GM19455 (cell line): ENCODE data around the gene CHRNA5.
"Not testable (repeated sequence)": the region's sequence is repeated elsewhere in the genome, so short reads cannot be mapped to it uniquely, and the experiment has no call there.

Experiments used
- ATAC-seq: cut with Tn5 transposase; IDR thresholded peaks from one replicate; pipeline ENCODE4 v1.9.1; 2021; ENCODE audit not compliant: unreplicated experiment

CHRNA5 gene

GRCh38 chr15:78565951-78566774, 843 bp downstream of the CHRNA5 start:
- ATAC-seq = peak; percentile 15

DNA sequence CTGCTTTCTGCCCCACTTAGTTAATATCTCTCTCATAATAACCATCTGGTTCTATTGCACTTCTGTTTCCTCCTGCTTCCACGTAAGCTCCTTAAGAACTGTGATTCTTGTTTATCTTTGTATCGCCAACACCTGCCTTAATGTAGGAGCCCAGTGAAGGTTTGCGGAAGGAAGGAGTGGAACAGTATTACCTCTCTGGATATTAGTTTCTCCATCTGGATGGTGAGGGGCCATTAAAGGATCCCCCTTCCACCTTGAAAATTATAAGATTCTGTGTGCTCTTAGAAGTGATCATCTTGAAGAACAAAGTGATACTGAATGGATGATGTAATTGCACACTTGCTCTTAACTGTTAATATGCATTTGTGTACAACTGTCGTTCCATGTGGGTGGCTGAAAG, 2.2 kb downstream of the CHRNA5 start:
- no peak for ATAC-seq

GRCh38 chr15:78570710-78571109, 5.4 kb downstream of the CHRNA5 start:
- ATAC-seq = no peak

GRCh38 chr15:78571382-78571781, 6.1 kb downstream of the CHRNA5 start:
- ATAC-seq = no peak

DNA sequence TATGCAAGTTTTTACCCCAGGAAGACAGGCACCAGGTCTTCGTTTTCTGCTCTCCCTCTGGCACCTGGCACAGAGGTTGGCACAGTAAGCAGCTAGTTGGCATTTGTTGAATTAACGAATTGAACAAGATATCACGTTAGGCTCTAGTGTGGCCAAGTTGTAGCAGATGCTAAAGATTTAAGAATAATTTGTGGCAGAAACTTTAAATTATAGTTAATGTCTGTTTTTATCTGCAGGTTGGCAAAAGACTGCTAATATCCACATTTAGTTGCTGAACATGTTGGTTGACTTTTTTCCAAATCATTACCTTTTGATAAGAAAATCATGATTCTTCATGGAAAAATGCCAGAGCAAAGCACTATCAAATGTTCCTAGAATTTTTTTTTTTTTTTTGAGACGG, 8.1 kb downstream of the CHRNA5 start:
- no peak for ATAC-seq

DNA sequence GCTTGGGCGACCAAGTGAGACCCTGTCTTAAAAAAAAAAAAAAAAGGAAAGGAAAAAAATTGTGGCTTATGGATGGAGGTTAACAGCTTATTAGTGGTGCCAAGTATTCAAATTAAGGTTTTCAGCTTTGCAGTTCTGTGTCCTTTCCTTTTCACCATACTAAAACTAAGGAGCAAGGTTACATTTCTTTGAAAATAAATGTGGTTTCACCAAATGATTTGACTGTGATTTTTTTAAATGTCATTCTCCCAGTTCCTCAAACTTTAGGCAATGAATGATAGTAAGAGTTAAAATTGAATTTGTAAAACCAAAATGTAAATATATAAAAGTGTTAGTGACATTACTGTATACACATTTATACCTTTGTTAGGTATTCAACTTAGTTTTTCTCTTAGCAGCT, 9.6 kb downstream of the CHRNA5 start:
- no peak for ATAC-seq

DNA sequence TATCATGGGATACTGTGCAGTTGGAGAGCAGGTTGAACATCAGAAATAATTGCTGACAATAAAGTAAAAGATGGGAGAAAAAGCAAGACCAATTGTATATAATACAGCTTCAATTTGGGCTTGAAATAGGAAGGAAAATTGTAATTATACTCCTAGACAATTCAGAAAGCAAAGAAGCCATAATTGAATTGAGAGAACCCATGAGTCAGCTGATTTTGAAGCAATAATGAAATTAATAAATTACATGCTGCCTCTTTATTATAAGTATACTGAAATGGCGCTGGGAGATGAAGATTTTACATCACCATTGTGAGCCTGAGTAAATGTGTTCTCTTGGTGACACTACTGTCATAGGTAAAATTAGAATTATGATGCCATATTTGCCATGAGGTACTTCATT, 32.3 kb downstream of the CHRNA5 start:
- no peak for ATAC-seq

GRCh38 chr15:78598348-78598747, 33.0 kb downstream of the CHRNA5 start:
- no peak for ATAC-seq

DNA sequence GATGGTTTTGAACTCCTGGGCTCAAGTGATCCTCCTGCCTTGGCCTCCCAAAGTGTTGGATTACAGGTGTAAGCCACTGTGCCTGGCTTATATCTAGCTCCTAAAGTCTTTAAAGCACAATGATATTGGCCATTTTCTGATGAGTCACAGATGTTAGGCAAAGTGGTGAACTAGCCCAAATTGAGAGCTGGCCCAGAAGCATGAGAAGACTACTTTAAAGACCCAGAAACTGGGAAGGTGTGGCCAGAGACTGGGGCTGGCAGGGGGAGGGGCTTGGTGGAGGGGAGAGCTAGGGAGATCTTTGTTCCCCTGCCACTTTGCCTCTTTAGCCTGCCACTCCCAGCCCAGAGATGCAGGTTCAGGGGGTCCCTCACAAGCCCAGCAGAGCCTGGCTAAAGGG, 33.9 kb downstream of the CHRNA5 start:
- no peak for ATAC-seq

- no peak for ATAC-seq
Observed at GRCh38 chr15:78603467-78603866, 38.1 kb downstream of the CHRNA5 start.

DNA sequence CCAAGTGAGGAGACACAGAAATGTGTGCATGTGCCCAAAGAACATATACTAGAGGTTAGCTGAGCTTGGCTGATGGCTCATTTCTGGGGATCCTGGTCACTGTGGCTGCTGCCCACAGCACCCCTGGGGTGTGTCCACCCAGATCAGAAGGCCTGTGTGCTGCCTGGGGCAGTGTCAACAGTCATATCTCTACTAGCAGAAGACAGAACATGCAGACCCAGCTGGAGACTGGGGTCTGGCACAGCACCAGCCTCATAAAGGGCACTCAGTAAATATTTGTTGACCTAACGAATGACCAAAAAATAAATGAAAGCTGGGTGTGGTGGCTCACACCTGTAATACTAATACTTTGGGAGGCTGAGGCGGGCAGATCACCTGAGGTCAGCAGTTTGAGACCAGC, 39.1 kb downstream of the CHRNA5 start:
- ATAC-seq = no peak

DNA sequence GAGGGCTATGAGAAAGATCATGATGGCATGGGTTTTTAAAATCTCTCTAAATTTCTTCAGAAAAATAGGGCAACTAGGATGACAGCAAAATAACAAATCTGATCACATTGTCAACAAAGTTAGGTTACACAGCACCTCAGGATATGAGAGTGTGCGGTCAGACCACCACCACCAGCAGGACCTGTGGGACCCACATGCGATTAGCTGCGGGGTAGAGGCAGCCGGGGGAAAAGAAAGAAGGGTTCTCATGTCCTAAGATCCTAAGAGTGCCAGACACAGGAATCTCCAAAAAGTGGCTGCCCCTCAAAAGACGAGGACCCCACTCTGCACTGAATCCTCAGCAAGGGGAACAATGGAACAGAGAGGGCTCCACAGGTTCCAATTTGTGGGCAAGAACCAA, 39.9 kb downstream of the CHRNA5 start:
- ATAC-seq = no peak

DNA sequence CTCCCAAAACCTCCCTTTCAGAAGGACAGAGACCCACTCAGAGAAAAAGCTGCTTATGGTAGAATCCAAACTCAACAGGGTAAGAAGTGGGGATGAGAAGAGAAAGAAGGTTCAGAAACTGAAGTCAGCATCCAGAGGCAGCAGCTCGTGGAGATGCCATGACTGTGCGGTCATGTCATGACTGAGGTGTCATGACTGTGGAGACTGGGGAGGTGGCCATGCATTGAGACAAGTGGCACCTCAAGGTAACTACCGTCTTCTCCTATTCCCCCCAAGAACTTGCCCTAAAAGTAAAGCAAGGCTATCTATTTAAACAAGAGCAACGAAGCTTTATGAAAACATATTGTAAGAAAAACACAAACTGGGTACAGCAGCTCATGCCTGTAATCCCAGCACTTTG, 40.4 kb downstream of the CHRNA5 start:
- ATAC-seq = no peak

DNA sequence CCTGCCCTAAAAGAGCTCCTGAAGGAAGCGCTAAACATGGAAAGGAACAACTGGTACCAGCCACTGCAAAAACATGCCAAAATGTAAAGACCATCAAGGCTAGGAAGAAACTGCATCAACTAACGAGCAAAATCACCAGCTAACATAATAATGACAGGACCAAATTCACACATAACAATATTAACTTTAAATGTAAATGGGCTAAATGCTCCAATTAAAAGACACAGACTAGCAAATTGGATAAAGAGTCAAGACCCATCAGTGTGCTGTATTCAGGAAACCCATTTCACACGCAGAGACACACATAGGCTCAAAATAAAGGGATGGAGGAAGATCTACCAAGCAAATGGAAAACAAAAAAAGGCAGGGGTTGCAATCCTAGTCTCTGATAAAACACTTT, 44.2 kb downstream of the CHRNA5 start:
- not testable (repeated sequence) for ATAC-seq

- no peak for ATAC-seq
Observed at GRCh38 chr15:78614021-78614420, 48.7 kb downstream of the CHRNA5 start.

DNA sequence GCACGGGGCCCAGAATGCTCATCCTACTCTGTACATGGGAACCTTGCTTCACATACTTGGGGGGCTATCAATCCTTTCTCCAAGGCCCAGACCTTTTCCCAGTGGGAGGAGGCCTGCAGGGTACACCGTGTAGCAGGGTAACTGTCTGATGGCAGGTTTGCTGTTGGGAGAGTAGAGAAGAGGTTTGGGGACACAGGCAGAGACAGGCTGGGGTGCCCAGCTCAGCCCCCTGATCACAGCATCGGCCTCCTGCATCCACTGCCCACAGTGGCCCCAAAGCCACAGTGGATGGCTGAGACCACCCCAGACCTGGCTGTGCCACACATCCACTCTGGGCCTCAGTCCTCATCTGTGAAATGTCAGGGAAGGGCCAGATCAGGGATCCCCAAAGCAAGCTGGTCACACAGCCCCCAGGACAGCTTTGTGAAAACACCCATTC, 49.9 kb downstream of the CHRNA5 start:
- ATAC-seq = no peak

DNA sequence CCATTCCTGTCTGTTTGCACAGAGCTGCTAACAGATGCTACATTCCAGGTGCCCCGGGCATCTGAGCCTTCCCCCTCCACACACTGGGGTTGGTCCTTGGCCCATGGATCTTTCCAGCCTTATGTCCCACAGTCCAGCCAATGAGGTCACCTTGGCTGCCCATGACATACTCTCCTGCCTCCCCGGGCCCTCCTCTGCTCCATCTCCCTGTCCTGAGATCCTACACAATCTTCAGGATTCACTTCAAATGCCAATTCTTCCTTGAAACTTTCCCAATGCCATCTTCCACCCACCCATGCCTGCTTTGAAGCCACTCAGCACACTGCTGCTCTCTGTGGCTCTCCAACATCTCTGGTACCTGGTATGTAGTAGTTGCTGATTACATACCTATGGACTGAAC, 51.2 kb downstream of the CHRNA5 start:
- ATAC-seq = no peak

DNA sequence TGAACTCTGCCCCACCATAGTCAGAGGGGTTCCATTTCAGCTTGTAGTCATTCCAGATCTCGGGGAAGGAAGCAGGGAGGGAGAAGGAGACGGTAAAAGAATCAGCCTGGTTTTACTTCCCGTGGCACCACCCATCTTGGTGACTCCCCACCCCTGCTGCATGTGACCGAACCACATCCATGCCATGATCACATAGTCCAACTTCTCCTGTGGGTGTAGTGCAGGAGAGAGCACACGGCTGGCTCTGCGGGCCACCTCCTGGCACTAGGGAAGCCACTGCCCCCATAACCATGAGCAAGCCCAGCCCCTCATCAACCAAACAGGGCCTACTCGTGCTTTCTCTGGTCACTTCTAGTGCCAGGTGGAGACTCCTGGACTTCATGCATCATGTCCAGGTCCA, 51.8 kb downstream of the CHRNA5 start:
- no peak for ATAC-seq

- no peak for ATAC-seq
Observed at GRCh38 chr15:78617516-78617915, 52.2 kb downstream of the CHRNA5 start.

GRCh38 chr15:78618064-78618463, 52.7 kb downstream of the CHRNA5 start:
- no peak for ATAC-seq

- ATAC-seq = no peak
Observed at GRCh38 chr15:78618490-78618934, 53.2 kb downstream of the CHRNA5 start.

DNA sequence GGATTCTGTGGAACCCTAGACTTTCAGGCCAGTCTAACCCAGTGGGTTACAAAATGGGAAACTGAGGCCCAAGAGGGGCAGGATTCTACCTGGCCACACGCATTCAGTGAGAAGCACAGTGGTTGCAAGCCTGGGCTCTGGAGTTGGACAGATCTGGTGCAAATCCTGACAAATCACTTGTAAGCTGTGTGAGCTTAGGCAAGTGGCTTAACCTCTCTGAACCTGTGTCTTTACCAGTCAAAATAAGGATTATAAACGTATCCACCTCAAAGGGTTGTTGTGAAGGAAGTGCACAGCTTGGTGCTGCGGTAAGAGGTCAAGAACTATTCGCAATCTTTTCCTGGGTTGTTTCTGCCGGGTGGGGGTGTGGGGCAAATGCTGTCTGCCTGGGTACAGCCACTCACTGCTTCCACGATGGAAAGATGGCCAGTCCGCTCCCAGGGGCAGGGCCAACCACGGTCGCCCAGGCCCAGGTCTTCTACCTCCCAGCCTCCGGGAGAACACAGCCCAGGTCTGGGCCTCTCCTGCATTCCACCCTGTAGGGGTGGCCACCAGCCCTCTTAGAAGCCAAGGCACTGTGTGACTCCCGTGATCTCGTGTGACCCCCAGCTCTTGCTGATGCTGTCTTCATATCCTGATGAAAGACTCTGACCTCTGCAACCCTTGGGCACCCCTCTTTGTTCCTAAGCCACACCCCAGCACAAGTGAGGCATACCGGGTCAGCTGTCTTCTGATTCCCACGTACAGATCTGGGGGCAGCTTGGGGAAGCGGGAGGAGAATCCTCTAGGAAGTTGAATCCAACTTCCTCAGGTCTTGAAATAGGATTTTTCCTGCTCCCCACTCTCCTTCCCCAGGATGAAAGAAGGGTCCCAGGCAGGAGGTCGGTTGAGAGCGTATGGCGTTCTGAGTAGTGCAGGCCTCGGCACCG, 54.0 kb downstream of the CHRNA5 start:
- no peak for ATAC-seq
